NCI-H1694 (cell line): ENCODE measurements around the gene TMEM218.
"Not testable (repeated sequence)": the region's sequence is repeated elsewhere in the genome, so short reads cannot be mapped to it uniquely, and the experiment has no call there.

Experiments
- DNase-seq: peaks from one replicate; lab custom pipeline; 2025; lab: John Stamatoyannopoulos, UW

Gene TMEM218

GRCh38 chr11:125075242-125075625 lies 36.2 kb downstream of the TMEM218 start:
- DNase-seq, result no peak

- DNase-seq, result no peak
Measured at GRCh38 chr11:125074511-125075241, 36.8 kb downstream of the TMEM218 start.

- DNase-seq, result no peak
Measured at GRCh38 chr11:125073616-125074483, 37.6 kb downstream of the TMEM218 start.

GRCh38 chr11:125072961-125073590 lies 38.4 kb downstream of the TMEM218 start:
- no peak for DNase-seq

GRCh38 chr11:125072218-125072960 lies 39.0 kb downstream of the TMEM218 start:
- DNase-seq, result no peak

GRCh38 chr11:125071846-125072217 lies 39.6 kb downstream of the TMEM218 start:
- no peak for DNase-seq

- no peak for DNase-seq
Measured at GRCh38 chr11:125071435-125071834, 40.0 kb downstream of the TMEM218 start.

- no peak for DNase-seq
Measured at GRCh38 chr11:125070699-125071254, 40.6 kb downstream of the TMEM218 start.

GRCh38 chr11:125069796-125070195 lies 41.6 kb downstream of the TMEM218 start:
- DNase-seq, result no peak

GRCh38 chr11:125069008-125069407 lies 42.4 kb downstream of the TMEM218 start:
- DNase-seq, result no peak

- DNase-seq, result no peak
Measured at GRCh38 chr11:125068368-125068767, 43.1 kb downstream of the TMEM218 start.

GRCh38 chr11:125064070-125064469 lies 47.4 kb downstream of the TMEM218 start:
- no peak for DNase-seq

GRCh38 chr11:125063429-125064043 lies 47.9 kb downstream of the TMEM218 start:
- no peak for DNase-seq

- no peak for DNase-seq
Measured at GRCh38 chr11:125062931-125063428, 48.4 kb downstream of the TMEM218 start, which contains the start of gene SLC37A2. TSS of gene SLC37A2 (plus strand) at chr11:125063305. CDS start at chr11:125063368, 63 bp downstream.

- DNase-seq, result no peak
Measured at GRCh38 chr11:125062218-125062930, 49.1 kb downstream of the TMEM218 start.

GRCh38 chr11:125061281-125061680 lies 50.1 kb downstream of the TMEM218 start:
- DNase-seq, result no peak

GRCh38 chr11:125057693-125058016 lies 53.8 kb downstream of the TMEM218 start:
- no peak for DNase-seq

GRCh38 chr11:125056931-125057692 lies 54.3 kb downstream of the TMEM218 start:
- DNase-seq, result no peak

GRCh38 chr11:125056111-125056510 lies 55.3 kb downstream of the TMEM218 start:
- not testable (repeated sequence) for DNase-seq
